Activated CD4-positive, alpha-beta T cell treated with anti-CD3 and anti-CD28 coated beads, Interleukin-2, amount 50 U/mL, for 24 hours (primary cell): Measurements from ENCODE around the gene TRMT44.
A peak's percentile ranks its signal among the peaks of the same experiment; 100 is the strongest.
"Not testable (repeated sequence)": the region's sequence is repeated elsewhere in the genome, so short reads cannot be mapped to it uniquely, and the experiment has no call there.

Source experiments
- DNase-seq, 2 donors: peaks; one replicate each; pipeline ENCODE4 v3.0.0-alpha.2; 2020; ENCODE audit warnings: low read depth in 1 of 2, low spot score in 1 of 2

TRMT44 gene

GRCh38 chr4:8406887-8407286 lies 33.7 kb upstream of the TRMT44 start:
- not testable (repeated sequence) for DNase-seq

GRCh38 chr4:8407316-8407715 lies 33.3 kb upstream of the TRMT44 start:
- no peak for DNase-seq

GRCh38 chr4:8407756-8408155 lies 32.8 kb upstream of the TRMT44 start:
- DNase-seq = no peak

DNA sequence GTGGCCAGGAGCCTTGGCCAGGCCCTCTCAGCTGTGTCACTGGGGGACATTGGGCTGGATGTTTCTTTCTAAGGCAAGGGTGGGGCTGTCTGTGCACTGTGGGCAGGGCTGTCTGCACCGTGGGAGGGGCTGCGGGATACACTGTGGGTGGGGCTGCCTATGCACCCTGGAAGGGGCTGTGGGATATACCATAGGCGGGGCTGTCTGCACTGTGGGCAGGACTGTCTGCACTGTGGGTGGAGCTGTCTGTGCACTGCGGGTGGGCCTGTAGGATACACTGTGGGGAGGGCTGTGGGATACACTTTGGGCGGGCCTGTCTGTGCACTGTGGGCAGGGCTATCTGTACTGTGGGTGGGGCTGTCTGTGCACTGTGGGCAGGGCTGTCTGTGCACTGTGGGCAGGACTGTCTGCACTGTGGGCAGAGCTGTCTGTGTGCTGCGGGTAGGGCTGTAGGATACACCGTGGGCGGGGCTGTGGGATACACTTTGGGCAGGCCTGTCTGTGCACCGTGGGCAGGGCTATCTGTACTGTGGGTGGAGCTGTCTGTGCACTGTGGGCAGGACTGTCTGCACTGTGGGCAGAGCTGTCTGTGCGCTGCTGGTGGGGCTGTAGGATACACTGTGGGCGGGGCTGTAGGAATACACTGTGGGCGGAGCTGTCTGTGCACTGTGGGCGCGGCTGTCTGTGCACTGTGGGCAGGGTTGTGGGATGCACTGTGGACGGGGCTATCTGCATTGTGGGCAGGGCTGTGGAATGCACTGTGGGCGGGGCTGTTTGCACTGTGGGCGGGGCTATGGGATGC lies 31.1 kb upstream of the TRMT44 start:
- DNase-seq = no peak

DNA sequence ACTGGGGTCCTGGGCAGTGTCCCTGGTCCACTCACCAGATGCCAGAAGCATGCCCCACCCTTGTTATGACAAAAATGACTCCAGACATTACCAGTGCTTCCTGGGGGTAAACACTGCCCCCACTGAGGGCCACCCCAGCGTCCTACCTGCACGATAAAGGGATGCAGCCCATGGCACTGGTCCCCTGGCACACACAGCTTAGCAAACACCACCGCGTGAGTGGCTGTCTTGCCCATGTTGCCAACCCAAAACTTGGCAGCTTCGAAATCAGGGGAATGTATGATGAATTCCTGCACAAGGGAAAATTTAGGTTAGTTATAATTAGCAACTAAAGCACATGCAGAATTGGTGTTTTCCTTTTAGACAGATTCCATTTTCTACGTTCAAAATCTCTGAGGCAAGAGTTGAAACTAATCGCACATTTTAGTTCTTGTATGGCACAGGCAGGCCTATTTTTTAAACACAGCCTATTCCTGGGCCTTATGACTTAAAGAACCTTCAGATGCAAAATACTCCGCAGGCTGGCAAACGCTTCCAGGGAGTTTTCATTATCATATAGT lies 30.4 kb upstream of the TRMT44 start:
- DNase-seq = no peak

DNA sequence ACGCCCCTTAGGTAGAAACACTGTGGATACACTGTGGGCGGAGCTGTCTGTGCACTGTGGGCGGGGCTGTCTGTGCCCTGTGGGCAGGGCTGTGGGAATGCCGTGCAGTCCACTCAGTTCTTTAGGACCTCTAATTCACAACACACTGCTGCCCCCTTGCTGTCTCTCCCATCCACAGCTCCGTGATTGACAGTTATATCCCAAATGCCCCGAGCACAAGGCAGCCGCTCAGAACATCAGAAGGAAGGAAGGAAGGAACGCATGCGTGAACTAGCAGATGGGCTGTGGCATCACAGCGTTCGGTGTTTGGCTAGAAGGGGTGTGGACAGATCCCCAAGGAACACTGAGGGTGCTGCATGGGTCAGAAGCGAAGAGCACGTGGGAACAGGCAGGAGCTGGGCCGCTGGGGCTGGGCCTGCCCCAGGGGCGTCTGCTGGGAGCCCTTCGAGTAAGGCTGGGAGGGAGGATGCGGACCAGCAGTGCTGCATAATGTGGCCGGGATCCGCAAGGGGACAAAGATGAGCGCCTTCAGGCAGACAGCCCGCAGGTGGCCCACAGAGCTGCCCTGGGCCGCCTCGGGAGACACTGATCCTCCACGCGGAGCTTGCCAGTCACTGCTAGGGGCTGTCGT lies 29.8 kb upstream of the TRMT44 start:
- DNase-seq = no peak

GRCh38 chr4:8411351-8412180 lies 29.0 kb upstream of the TRMT44 start:
- DNase-seq = no peak

- no peak for DNase-seq
These were observed 28.3 kb upstream of the TRMT44 start for GRCh38 chr4:8412288-8412687.

GRCh38 chr4:8414377-8414776 lies 26.2 kb upstream of the TRMT44 start:
- no peak for DNase-seq

GRCh38 chr4:8417071-8417614 lies 23.4 kb upstream of the TRMT44 start:
- no peak for DNase-seq

DNA sequence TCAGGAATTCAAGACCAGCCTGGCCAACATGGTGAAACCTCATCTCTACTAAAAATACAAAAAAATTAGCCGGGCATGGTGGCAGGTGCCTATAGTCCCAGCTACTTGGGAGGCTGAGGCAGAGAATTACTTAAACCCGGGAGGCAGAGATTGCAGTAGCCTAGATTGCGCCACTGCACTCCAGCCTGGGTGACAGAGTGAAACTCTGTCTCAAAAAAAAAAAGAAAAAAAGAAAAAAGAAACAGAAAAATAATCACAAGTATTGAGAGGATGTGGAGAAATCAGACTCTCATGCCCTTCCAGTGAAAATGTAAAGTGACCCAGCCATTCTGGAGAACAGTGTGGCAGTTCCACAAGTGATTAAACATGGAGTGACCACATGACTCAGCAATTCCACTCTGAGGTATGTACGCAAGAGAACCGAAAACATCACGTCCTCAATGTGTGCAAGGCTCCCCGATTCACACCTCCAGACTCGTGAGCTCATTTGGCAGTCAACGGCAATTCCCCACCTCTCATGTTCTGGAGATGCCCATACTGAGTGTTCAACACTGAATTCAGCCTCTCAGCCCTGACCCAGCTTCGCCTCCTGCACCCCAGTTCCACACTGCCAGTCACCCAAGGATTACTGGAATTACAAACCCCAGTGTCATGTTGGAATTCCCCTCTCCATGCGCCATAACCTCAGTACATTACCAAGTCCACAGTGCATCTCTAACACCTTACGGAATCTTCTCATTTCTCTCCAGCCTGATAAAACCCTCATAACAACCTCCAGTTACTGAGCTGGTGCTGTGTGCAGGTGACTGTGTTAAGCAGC lies 21.1 kb upstream of the TRMT44 start:
- DNase-seq = peak; percentile 41 to 56

DNA sequence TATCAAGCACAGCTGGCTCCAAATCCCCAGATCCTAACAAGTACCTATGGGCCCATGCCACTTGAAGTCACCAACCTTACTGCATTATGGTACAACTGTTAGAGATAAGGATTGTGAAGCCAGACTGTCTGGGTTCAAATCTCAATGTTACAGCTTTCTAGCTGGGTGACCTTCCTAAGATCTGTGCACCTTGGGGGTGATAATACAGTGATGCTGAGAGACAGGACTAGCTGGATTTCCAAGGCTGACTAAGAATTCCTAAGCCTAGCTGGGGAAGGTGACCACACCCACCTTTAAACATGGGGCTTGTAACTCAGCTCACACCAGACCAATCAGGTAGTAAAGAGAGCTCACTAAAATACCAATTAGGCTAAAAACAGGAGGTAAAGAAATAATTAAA lies 20.4 kb upstream of the TRMT44 start:
- DNase-seq = not testable (repeated sequence)

GRCh38 chr4:8422327-8422726 lies 18.2 kb upstream of the TRMT44 start:
- DNase-seq = no peak

- DNase-seq = no peak
These were observed 17.8 kb upstream of the TRMT44 start for GRCh38 chr4:8422786-8423185.

DNA sequence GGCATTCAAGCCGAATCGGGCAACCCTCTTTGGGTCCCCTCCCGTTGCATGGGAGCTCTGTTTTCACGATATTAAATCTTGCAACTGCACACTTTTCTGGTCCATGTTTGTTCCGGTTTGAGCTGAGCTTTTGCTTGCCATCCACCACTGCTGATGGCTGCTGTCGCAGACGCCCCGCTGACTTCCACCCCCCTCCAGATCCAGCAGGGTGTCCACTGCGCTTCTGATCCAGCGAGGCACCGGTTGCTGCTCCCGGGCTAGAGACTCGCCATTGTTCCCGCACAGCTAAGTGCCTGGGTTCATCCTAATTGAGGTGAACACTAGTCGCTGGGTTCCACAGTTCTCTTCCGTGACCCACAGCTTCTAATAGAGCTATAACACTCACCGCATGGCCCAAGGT lies 13.3 kb upstream of the TRMT44 start:
- no peak for DNase-seq

DNA sequence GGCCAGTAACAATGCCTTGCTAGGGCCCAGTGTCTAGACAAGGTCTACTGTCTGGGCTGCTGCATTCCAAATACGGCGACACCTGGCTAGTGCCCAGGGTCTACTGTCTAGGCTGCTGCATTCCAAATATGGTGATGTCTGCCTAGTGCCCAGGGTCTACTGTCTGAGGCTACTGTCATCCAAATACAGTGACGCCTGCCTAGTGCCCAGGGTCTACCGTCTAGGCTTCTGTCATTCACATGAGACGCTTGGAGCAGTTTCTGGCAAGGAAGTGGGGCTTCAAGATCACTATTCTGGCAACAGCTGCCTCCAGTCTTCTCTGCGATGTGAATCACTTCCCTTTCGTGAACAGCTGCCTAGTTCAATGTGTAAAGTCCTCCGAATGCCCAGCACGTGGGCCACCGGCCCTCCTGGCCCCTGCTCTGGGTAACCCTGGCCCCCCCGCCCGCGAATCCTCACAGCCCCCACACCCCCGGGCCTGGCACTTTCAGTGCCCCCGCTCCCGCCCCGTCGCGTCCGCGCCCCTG lies 12.8 kb upstream of the TRMT44 start:
- DNase-seq = no peak

DNA sequence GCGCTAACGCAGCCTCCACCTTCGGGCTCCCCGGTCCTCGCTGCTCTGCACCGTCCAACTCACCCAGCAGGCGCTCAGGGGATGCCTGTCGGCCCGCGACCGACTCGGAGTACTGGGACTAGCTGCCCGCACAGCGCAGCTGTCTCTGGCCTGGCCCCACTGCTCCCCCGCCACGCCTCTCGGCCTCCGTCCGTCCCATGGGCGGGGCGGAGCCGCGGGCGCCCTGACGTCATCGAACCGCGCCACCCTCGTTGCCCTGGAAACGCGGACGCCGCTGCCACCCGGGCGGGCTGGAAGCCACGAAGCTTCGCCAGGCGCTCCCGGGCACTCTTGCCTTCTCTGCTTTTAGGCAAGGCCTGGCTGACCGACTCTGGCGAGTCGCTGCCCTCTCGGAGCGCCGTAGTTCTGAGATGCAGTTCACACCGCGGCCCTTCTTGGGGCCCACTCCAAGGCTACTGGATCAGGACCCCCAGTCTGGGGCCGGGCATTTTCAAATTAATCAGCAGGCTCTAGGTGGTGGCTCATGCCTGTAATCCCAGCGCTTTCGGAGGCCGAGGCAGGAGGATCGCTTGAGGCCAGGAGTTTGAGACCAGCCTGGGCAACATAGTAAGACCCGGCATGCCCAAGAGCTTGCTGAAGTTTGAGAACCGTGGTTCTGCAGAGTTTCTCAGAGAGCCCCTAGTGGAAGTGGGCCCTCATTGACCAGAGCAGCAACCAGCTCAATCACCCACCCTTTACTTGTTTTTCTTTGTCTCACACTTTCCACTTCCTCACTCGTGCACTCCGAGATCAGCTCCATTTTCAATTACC lies 12.1 kb upstream of the TRMT44 start:
- DNase-seq = peak; percentile 86 to 97

DNA sequence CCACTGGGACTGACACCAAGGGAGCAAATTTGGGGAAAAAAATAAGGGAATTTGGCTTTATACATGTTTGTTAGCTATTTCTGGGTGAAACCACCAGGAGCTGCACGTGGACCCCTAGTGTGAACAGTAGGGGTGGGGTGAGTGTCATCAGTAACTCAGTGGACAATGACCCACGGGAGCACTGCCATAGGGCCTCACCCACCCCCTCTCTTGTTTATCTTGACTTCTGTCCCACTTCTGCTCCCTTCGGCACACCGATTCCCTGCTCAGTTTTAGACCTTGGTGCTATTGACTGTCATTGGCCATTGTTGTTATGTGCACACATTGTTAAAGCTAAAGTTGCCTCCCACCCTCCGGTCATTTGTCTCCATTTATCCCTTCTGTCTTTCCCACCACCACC lies 9.0 kb upstream of the TRMT44 start:
- DNase-seq = no peak

- DNase-seq = no peak
These were observed 7.4 kb upstream of the TRMT44 start for GRCh38 chr4:8433136-8433535.
